Inflammatory macrophage treated with lipopolysaccharide for 1 hour (primary cell): ENCODE data around the gene PAK1.
"Not testable (repeated sequence)": the region's sequence is repeated elsewhere in the genome, so short reads cannot be mapped to it uniquely, and the experiment has no call there.

Experiments used
- DNase-seq, 2 donors: peaks; one replicate each; pipeline ENCODE4 v3.0.0-alpha.2; 2020 to 2022

PAK1 gene

DNA sequence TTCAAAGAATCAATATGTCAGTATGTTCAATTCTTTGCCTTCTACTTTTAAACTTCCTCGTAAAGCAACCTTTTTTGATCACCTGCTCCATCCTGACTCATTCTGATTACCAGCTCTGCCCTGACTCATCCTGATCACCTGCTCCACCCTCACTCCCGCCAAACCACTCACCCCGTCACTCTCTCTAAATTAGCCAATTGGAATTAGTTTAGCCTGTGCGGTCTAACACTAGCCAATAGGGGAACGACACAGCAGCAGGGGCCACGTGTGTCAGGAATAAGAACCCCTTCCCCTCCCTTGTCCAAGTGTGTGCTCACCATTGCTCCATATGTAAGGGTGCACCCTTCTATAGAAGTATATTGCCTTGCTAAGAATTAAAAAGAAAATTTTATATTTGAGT is 173.9 kb downstream of the PAK1 start:
- DNase-seq, result not testable (repeated sequence)

- DNase-seq, result no peak
Observed at GRCh38 chr11:77299528-77299993, 174.3 kb downstream of the PAK1 start.

- DNase-seq, result no peak
Observed at GRCh38 chr11:77294040-77294439, 179.9 kb downstream of the PAK1 start.

- no peak for DNase-seq
Observed at GRCh38 chr11:77289737-77290136, 184.2 kb downstream of the PAK1 start.

- peak in 1 of 2 donors; percentile 7 for DNase-seq
Observed at GRCh38 chr11:77287615-77288273, 186.2 kb downstream of the PAK1 start.

GRCh38 chr11:77287136-77287535 is 186.8 kb downstream of the PAK1 start:
- DNase-seq, result no peak

DNA sequence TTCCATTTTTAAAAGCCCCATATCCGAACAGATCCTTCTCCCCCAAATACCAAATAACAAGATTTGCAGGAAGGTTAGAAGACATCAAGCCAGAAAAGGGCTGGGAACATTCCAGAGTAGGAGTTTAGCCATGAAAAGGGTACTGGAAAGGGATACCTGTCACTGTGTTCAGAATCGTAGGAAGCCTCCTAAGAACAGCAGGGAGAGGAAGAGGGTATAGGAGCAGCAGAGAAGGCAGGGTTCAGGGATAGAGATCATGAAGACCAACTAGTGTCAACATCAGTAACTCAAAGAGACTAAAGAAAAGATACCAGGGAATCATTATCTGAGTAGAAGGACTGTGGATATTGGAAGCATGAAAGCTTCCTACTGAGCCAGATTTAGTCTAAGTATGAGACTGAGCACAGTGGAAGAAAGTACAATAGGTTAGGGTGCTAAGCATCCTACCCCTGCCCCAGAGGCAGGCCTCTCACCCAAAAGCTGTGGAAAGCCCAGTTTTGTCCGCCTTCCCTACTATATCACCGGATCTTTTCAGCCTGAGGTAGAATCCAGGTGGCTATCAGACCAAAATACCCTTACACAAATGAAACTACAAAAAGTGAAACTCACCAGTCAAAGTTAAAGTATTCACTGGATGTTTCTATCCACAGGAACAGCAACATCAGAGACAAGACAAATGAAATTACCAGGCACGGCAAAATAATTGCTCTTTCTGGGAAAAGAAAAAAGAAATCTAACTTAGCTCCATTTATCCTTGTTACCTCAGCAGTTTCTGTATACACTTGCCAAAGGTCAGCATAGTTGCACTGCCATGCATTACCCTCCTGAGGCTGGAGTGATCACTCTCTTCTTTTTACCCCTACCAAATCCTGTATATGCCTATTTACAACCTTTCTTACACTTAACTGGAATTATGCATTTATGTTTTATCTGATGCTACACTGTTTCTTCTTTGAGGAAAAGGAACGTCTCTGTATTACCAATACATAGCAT is 189.1 kb downstream of the PAK1 start:
- no peak for DNase-seq

GRCh38 chr11:77283101-77283500 is 190.8 kb downstream of the PAK1 start:
- no peak for DNase-seq

DNA sequence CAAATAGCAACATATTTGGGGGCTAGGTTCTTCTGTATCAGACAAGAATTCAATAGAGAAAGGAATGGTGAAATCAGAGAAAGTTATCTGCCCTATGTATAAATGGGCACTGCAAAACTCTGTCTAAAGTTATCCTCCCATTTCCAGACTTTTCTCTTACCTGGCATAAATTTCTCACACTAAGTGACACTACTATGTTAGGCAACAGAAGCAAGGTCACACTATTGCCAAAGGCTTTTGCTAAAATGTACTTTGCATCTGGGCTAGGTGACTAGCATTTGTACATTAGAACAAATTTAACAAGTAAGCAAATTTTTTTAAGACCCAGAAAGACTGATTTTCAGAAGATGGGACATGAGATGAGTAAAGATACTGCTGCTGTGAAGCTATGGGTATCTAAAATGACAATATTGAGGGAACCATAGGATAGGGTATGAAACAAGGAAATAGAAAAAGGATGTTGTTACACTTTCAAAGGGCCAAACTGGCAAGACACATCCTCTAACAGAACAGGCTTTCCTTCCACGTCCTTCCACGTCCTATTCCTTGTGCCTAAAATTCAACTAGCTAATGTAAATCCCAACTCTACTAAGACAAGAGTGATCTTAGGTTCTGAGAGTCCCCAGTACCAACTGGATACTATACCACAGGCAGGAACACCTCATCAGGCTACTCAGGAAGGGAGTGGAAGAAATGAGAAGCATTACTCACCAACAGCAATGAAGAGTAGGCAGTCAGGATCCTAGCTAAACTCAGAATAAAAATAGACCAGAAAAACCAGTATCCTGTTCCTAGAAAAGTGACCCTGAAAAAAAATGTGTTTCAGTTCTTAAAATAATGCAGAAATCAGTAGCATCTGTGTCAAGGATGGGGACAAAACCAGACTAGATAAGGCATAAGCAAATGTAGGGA is 195.0 kb downstream of the PAK1 start:
- DNase-seq, result peak in 1 of 2 donors; percentile 3

- no peak for DNase-seq
Observed at GRCh38 chr11:77276271-77276670, 197.6 kb downstream of the PAK1 start.
